Progenitor cell of endocrine pancreas (in vitro differentiated cells): Measurements from ENCODE around the gene SH3BGRL2. TPM values are rescaled to one million over a fixed set of nuclear protein-coding genes. Genes with fewer than 3 reads are reported as not detected.
"Not testable (repeated sequence)": the region's sequence is repeated elsewhere in the genome, so short reads cannot be mapped to it uniquely, and the experiment has no call there.

Experiments
- DNase-seq: peaks from one replicate; pipeline ENCODE4 v3.0.0; 2021; ENCODE audit warnings: low spot score; ENCODE audit not compliant: unreplicated experiment
- H3K27ac Mint-ChIP-seq: 2 replicates; pipeline ENCODE4 v1.8.0; 2021; ENCODE audit warnings: mild to moderate bottlenecking, moderate library complexity, mixed read lengths
- H3K27me3 Mint-ChIP-seq: 2 replicates; pipeline ENCODE4 v1.8.0; 2021; ENCODE audit warnings: mixed read lengths
- H3K36me3 Mint-ChIP-seq: 2 replicates; pipeline ENCODE4 v1.8.0; 2022; ENCODE audit warnings: mixed read lengths; ENCODE audit not compliant: insufficient read depth
- H3K4me1 Mint-ChIP-seq: 2 replicates; pipeline ENCODE4 v1.8.0; 2021; ENCODE audit warnings: low read depth, mixed read lengths
- H3K4me3 Mint-ChIP-seq: 2 replicates; pipeline ENCODE4 v1.8.0; 2021; ENCODE audit warnings: low read depth, mild to moderate bottlenecking, moderate library complexity, mixed read lengths
- H3K9me3 Mint-ChIP-seq: 2 replicates; pipeline ENCODE4 v1.8.0; 2021; ENCODE audit warnings: low read depth, mixed read lengths
- CTCF ChIP-seq: fragments of 200-600 bp; sonication (generic); IDR thresholded peaks from one replicate; pipeline ENCODE4 v1.5.0; 2021; ENCODE audit warnings: antibody characterized with exemption, mild to moderate bottlenecking; ENCODE audit not compliant: unreplicated experiment
- total RNA-seq: library from RNA; stranded (reverse); gene quantifications from 2 replicates; pipeline ENCODE4 v1.2.1, GENCODE V29; 2021

Gene SH3BGRL2
- total RNA-seq, 1 donor from 2014 or later, result 49.1 TPM

DNA sequence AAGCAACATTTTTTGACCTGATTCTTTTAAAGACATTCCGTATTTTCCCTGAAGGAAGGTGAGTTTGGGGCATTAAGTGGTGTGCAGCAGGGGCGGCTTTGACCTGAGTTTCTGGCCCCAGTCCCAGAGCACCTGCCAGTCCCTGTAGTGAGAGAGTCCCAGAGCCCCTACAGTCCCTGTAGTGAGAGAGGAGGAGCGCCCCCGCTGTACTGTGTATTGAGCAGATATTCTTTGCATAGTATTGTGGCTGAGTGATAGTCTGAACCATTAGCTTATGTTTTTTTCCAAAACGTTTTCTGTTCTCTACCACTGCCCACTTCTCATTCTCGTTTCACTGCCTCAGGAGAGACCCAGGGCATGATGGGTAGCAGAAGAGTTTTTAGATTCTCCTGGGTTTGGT is 17.2 kb upstream of the SH3BGRL2 start:
- no peaks in the 10 kb centered on the region for H3K36me3 Mint-ChIP-seq
- H3K4me1 Mint-ChIP-seq, result peaks cover 55% of the 10 kb centered on the region
- no peaks in the 10 kb centered on the region for H3K27me3 Mint-ChIP-seq
- TF ChIP-seq CTCF, result no peak
- H3K27ac Mint-ChIP-seq, result peak overlapping the region; percentile 74
- no peak overlapping the region for H3K4me3 Mint-ChIP-seq
- no peak for DNase-seq
- no peaks in the 10 kb centered on the region for H3K9me3 Mint-ChIP-seq

DNA sequence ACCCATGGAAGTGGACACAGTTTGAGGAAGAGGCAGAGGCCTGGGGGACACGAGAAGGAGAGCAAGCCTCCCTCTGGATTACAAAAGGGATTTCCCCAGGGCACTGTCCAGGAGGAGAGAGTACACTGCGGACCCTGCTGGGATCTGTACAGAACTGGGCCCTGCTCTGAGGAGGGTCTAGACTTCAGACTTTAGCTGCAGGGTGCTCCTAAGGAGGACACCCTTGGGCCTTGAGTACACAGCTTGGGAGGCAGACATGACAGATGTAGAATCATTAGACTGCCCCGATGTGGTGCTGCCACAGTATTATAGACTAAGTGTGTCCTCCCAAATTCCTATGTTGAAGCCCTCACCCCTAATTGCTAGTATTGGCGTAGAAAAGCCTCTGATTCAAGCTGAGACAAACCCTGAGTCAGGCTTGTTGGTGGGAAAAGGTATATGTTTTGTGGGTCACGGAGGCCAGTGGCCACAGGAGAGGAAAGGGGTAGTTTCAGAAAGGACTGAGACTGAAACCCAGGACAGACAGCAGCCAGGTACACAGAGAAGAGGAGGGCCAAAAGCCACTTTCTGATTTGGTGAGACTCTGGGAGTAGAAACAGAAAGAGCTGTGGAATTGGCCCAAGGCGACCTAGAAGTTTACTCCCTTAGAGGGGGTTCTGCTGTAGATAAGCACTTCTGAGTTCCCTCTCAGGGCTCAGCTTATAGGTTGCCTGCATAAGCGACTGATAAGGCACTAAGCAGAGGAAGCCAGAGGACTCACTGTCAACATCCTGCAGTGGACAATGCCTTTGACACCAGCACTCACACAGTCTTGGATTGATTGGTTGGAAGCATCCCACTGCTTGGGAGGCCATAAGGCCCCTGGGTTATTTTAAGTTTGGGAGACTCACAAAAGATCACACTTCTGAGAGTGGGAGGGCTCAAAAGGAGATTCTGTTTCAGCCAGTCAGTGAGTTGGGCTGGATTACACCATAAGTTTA is 16.5 kb upstream of the SH3BGRL2 start:
- H3K9me3 Mint-ChIP-seq, result no peaks in the 10 kb centered on the region
- peak overlapping the region; percentile 81 for H3K27ac Mint-ChIP-seq
- DNase-seq, result no peak
- H3K4me3 Mint-ChIP-seq, result no peak overlapping the region
- no peak for TF ChIP-seq CTCF
- peaks cover 50% of the 10 kb centered on the region for H3K4me1 Mint-ChIP-seq
- H3K36me3 Mint-ChIP-seq, result no peaks in the 10 kb centered on the region
- no peaks in the 10 kb centered on the region for H3K27me3 Mint-ChIP-seq

- DNase-seq, result no peak
- Mint-ChIP-seq H3K4me1 (peaks cover 43% of the 10 kb centered on the region), H3K27ac (no peak overlapping the region), H3K36me3 (no peaks in the 10 kb centered on the region), H3K9me3 (no peaks in the 10 kb centered on the region), H3K4me3 (no peak overlapping the region), H3K27me3 (no peaks in the 10 kb centered on the region)
- no peak for TF ChIP-seq CTCF
Measured at GRCh38 chr6:79617518-79617941, 13.6 kb upstream of the SH3BGRL2 start.

GRCh38 chr6:79618425-79618824 is 12.7 kb upstream of the SH3BGRL2 start:
- not testable (repeated sequence) for H3K27me3 Mint-ChIP-seq, DNase-seq, H3K9me3 Mint-ChIP-seq, H3K36me3 Mint-ChIP-seq, H3K4me3 Mint-ChIP-seq, H3K27ac Mint-ChIP-seq
- peaks cover 40% of the 10 kb centered on the region for H3K4me1 Mint-ChIP-seq

- Mint-ChIP-seq H3K36me3 (no peaks in the 10 kb centered on the region), H3K4me3 (no peak overlapping the region), H3K27ac (no peak overlapping the region), H3K27me3 (no peaks in the 10 kb centered on the region), H3K4me1 (peaks cover 25% of the 10 kb centered on the region), H3K9me3 (no peaks in the 10 kb centered on the region)
- no peak for TF ChIP-seq CTCF
- no peak for DNase-seq
Measured at GRCh38 chr6:79621579-79621978, 9.6 kb upstream of the SH3BGRL2 start.

DNA sequence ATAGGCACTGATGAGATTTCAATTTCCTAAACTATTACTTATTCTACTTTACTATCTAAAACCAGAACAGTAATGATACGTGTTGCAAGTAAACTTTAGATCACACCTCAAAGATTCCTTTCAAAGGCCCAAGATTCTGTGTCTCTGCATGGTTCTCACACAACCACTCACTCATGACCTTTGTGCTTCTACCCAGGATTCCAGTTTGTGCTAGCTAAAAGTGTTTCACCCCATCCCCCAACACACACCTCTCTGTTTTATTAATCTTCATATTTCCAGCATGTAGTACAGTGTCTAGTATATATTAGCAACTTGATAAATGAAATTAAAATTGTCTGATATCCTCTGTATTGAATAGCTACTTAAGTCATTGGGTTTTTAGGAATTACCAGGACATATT is 8.8 kb upstream of the SH3BGRL2 start:
- Mint-ChIP-seq H3K9me3 (no peaks in the 10 kb centered on the region), H3K4me1 (peaks cover 19% of the 10 kb centered on the region), H3K4me3 (no peak overlapping the region), H3K27ac (no peak overlapping the region), H3K36me3 (no peaks in the 10 kb centered on the region), H3K27me3 (no peaks in the 10 kb centered on the region)
- DNase-seq, result no peak
- TF ChIP-seq CTCF, result no peak
